NCI-H187 (cell line): ENCODE data around the gene ZBED4.

Experiments
- DNase-seq, 2 experiments: peaks; one replicate each; lab custom pipeline; 2025; lab: John Stamatoyannopoulos, UW

Gene ZBED4

GRCh38 chr22:49880281-49880680 lies 26.6 kb downstream of the ZBED4 start:
- no peak for DNase-seq

- DNase-seq: no peak
These were observed 28.2 kb downstream of the ZBED4 start for GRCh38 chr22:49881856-49882255.

GRCh38 chr22:49882519-49883293 lies 29.1 kb downstream of the ZBED4 start:
- DNase-seq: no peak

- DNase-seq: no peak
These were observed 29.6 kb downstream of the ZBED4 start for GRCh38 chr22:49883294-49883640.

- DNase-seq: no peak
These were observed 30.4 kb downstream of the ZBED4 start for GRCh38 chr22:49884075-49884474.

GRCh38 chr22:49884503-49885260 lies 31.0 kb downstream of the ZBED4 start:
- DNase-seq: no peak

GRCh38 chr22:49885281-49885680 lies 31.6 kb downstream of the ZBED4 start:
- DNase-seq: no peak

GRCh38 chr22:49885881-49886280 lies 32.2 kb downstream of the ZBED4 start:
- no peak for DNase-seq

GRCh38 chr22:49886346-49887063 lies 32.9 kb downstream of the ZBED4 start:
- no peak for DNase-seq

GRCh38 chr22:49887064-49887451 lies 33.4 kb downstream of the ZBED4 start:
- DNase-seq: no peak

GRCh38 chr22:49887702-49888101 lies 34.1 kb downstream of the ZBED4 start:
- no peak for DNase-seq

- no peak for DNase-seq
These were observed 35.4 kb downstream of the ZBED4 start for GRCh38 chr22:49889071-49889470.

GRCh38 chr22:49892226-49892899 lies 38.7 kb downstream of the ZBED4 start:
- no peak for DNase-seq

GRCh38 chr22:49893025-49893424 lies 39.4 kb downstream of the ZBED4 start:
- DNase-seq: no peak

- DNase-seq: no peak
These were observed 40.8 kb downstream of the ZBED4 start for GRCh38 chr22:49894322-49895054.

- DNase-seq: no peak
These were observed 42.6 kb downstream of the ZBED4 start for GRCh38 chr22:49896201-49896600.

- DNase-seq: no peak
These were observed 43.5 kb downstream of the ZBED4 start for GRCh38 chr22:49897015-49897684.

GRCh38 chr22:49899530-49899929 lies 45.9 kb downstream of the ZBED4 start:
- DNase-seq: no peak

- DNase-seq: no peak
These were observed 47.0 kb downstream of the ZBED4 start for GRCh38 chr22:49900441-49901230.

GRCh38 chr22:49901457-49901856 lies 47.8 kb downstream of the ZBED4 start:
- DNase-seq: no peak
